GM10266 (cell line): Measurements from ENCODE around the gene SYT1.

Experiments used
- DNase-seq: peaks from one replicate; pipeline ENCODE4 v3.0.0; 2012; ENCODE audit errors: extremely low spot score
- CTCF ChIP-seq: IDR thresholded peaks from 2 replicates; pipeline ENCODE4 v1.5.1; 2012; ENCODE audit warnings: mild to moderate bottlenecking, low read depth; ENCODE audit not compliant: control insufficient read depth, insufficient read depth; ENCODE audit errors: missing control alignments

The SYT1 gene

DNA sequence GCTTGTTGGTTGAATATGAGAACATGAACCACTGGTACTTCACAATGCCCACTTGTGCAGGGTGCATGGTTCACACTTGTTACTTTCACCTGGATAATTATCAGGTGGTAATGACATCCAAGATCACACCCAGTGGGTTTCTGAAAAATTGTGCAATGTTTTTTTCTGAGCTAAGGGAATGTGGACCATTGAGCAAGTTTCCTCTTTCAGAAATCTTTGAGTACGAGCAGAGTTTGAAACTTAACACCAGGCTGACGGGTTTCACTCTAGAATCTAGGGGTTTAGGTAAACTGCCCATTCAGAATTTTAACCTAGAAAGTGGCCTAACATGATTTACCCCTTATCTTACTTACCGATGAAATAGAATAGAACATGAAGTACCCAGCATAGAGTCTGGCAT, 436.6 kb downstream of the SYT1 start:
- no peak for TF ChIP-seq CTCF
- no peak for DNase-seq

DNA sequence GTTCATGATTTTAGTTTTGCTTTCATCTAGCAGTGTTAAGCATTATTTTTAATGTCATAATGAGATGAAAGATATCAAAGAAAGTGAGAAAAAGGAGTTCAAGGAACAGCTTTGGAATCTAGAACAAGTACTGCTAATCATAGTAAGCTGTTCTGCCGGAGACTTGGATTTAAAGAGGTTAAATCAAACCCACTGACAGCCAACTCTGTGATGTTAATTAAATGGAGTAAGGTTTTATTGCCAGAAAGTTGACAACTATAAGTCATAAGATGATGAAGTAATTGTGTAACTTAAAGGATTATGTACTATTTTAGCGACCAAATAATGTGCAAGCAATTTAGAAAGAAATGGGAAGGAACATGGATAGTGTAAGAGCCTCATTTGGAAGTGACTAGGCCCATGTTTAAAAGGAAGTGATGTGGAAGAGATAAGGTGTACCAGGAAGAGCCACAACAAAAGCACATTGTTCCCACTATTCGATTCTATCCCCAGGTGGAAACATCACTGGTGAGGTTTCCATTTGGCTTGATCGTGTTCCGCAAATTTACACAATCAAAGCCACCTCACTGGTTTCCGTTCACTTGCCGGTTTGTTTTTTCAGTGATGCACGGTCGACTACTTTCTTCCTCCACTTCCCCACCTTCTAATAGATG, 437.7 kb downstream of the SYT1 start:
- no peak for DNase-seq
- TF ChIP-seq CTCF = no peak

GRCh38 chr12:79307340-79307739, 442.8 kb downstream of the SYT1 start:
- no peak for TF ChIP-seq CTCF
- no peak for DNase-seq

DNA sequence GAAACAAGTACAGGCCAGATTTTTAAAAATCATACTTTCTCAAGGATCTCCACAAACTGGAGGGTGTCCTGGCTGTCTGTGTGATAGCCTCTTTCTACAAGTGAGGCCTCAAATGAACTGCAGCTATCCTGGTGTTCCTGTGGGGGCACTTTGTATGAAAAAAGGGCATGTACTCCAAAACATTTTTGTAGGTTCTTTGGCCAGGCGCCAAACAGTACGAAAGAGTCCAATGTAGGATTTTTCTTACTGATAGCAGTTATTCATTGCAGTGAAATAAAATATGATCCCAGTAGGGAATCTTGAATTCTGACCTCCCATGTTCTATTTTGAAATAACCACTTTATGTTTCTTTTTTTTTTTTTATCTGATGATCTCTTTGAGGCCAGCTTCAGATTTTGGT, 444.5 kb downstream of the SYT1 start:
- DNase-seq = no peak

GRCh38 chr12:79317179-79317847, 452.7 kb downstream of the SYT1 start:
- TF ChIP-seq CTCF = no peak
- no peak for DNase-seq

More for the DNA sequence above, 444.5 kb downstream of the SYT1 start:
- TF ChIP-seq CTCF = no peak

GRCh38 chr12:79322905-79323304, 458.3 kb downstream of the SYT1 start:
- no peak for DNase-seq

More at GRCh38 chr12:79322905-79323304, 458.3 kb downstream of the SYT1 start:
- no peak for TF ChIP-seq CTCF
